HG02870 (cell line): Measurements from ENCODE around the gene TBC1D9B.
"Not testable (repeated sequence)": the region's sequence is repeated elsewhere in the genome, so short reads cannot be mapped to it uniquely, and the experiment has no call there.

ENCODE experiments used
- ATAC-seq: cut with Tn5 transposase; IDR thresholded peaks from one replicate; pipeline ENCODE4 v1.9.1; 2021; ENCODE audit warnings: mild to moderate bottlenecking, moderate library complexity; ENCODE audit not compliant: unreplicated experiment

Gene TBC1D9B

DNA sequence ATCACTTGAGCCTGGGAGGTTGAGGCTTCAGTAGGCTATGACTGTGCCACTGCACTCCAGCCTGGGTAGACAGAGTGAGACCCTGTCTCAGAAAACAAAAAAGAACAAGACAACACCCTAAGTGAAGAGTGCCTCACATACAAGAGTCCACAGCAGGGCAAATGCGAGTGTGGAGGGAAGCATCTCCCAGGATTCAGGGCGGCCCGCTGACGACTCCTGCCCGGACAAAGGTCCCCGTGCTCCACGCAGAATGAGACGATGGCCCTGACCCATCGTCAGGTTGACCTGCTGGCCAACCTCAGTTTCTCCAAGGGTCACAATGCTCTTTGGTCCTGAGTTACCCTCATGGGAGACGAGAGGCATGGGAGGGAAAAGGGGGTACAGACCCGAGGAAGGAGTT is 67.4 kb downstream of the TBC1D9B start:
- no peak for ATAC-seq

DNA sequence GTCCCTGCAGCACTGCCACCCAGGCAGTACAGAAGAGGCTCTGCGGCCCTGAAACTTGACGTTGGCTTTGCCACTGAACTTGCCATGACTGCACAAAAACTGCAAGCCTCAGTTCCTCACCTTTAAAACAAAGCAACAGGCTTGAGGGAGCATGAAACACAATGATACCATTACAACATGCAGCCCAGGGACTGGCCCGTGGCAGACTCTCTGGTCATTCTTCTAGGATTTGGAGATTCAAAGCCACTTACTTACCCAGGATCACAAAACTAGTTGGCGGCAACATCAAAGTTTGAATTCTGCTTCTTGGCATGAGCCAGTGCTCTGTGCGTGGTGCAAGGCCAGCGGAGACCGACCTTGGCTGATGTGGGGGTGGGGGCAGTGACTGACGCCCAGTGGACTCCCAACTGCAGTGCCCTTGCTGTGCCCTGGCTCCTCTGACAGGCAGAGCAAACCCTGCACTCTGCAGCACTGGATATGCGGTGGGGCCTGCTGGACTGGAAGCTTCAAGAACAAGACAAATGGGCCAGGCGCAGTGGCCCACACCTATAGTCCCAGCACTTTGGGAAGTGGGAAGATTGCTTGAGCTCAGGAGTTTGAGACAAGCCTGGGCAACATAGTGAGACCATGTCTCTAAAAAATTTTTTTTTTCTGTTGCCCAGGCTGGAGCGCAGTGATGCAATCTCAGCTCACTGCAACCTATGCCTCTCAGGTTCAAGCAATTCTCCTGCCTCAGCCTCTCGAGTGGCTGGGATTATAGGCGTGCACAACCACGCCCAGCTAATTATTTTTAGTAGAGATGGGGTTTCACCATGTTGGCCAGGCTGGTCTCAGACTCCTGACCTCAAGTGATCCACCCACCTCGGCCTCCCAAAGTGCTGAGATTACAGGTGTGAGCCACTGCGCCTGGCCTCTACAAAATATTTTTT is 68.1 kb downstream of the TBC1D9B start:
- no peak for ATAC-seq

DNA sequence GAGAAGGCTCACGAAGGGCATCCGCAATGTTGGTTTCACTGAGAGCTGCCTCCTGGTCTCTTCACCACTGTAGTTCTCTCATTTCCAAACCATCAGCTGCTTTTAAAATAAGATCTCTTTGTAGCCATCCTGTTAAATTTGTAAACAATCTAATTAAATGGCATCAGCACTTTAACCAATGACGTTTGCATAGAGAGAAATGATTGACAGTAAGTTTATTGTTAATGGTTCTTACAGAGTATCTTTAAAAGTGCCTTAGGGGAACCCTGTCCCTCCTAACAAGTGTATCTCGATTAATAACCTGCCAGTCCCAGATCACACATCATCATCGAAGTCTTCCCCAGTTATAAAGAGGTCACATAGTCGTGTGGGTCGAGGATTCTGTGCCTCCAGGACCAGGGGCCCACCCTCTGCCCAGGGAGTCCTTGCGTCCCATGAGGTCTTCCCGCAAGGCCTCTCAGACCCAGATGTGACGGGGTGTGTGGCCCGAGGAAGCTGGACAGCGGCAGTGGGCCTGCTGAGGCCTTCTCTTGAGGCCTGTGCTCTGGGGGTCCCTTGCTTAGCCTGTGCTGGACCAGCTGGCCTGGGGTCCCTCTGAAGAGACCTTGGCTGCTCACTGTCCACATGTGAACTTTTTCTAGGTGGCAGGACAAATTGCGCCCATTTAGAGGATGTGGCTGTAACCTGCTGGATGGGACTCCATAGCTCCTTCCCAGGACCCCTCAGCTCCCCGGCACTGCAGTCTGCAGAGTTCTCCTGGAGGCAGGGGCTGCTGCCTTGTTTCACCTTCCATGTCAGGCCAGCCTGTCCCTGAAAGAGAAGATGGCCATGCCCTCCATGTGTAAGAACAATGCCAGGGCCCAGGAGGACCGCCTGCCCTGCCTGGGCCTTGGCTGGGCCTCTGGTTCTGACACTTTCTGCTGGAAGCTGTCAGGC is 70.4 kb downstream of the TBC1D9B start:
- ATAC-seq: no peak

DNA sequence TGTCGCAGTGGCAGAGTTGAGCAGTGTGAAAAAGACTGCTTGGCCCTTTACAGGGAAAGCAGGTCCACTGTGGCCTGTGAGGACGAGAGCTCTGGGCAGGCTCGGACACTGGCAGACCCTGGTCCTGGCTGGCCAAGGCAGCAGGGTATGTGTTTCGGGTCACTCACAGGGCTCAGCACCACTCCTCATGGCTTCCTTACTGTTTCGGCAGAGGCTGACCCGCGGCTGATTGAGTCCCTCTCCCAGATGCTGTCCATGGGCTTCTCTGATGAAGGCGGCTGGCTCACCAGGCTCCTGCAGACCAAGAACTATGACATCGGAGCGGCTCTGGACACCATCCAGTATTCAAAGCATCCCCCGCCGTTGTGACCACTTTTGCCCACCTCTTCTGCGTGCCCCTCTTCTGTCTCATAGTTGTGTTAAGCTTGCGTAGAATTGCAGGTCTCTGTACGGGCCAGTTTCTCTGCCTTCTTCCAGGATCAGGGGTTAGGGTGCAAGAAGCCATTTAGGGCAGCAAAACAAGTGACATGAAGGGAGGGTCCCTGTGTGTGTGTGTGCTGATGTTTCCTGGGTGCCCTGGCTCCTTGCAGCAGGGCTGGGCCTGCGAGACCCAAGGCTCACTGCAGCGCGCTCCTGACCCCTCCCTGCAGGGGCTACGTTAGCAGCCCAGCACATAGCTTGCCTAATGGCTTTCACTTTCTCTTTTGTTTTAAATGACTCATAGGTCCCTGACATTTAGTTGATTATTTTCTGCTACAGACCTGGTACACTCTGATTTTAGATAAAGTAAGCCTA is 71.3 kb downstream of the TBC1D9B start:
- ATAC-seq: no peak

DNA sequence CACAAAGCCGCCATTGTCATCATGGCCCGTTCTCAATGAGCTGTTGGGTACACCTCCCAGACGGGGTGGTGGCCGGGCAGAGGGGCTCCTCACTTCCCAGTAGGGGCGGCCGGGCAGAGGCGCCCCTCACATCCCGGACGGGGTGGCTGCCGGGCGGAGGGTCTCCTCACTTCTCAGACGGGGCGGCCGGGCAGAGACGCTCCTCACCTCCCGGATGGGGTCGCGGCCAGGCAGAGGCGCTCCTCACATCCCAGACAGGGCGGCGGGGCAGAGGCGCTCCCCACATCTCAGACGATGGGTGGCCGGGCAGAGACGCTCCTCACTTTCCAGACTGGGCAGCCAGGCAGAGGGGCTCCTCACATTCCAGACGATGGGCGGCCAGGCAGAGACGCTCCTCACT is 72.8 kb downstream of the TBC1D9B start:
- ATAC-seq: not testable (repeated sequence)

DNA sequence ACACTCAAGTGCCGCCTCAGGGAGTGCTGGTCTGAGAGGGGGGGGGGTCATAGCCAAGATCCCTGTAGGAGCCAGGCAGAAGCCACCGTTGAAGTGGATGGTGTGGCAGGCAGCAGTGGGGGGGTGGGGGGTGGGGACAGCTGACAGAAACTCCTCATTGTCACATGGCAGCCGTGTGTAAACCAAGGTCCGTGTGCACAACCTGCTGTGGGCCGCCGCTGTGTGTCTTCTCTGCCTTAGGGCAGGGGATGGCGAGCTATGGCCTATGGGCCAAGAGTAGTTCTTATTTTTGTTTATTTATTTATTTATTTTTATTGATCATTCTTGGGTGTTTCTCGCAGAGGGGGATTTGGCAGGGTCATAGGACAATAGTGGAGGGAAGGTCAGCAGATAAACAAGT is 73.6 kb downstream of the TBC1D9B start:
- ATAC-seq: no peak

DNA sequence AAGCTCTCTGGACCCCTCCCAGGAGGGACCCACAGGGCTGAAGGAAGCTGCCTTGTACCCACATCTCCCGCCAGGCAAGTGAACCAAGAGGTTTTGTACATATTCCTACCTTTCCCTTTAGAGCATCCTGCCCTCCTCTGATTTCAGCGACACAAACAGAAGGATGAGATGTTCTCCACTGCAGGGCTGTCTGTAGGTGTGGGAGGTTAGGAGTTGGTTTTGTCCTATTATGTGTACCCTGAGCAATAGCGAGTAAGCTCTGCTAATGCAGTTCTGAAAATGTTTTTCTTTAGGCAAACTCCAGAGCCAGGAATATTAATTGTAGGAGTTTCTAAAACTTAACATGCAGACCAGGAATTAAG is 74.0 kb downstream of the TBC1D9B start:
- no peak for ATAC-seq

DNA sequence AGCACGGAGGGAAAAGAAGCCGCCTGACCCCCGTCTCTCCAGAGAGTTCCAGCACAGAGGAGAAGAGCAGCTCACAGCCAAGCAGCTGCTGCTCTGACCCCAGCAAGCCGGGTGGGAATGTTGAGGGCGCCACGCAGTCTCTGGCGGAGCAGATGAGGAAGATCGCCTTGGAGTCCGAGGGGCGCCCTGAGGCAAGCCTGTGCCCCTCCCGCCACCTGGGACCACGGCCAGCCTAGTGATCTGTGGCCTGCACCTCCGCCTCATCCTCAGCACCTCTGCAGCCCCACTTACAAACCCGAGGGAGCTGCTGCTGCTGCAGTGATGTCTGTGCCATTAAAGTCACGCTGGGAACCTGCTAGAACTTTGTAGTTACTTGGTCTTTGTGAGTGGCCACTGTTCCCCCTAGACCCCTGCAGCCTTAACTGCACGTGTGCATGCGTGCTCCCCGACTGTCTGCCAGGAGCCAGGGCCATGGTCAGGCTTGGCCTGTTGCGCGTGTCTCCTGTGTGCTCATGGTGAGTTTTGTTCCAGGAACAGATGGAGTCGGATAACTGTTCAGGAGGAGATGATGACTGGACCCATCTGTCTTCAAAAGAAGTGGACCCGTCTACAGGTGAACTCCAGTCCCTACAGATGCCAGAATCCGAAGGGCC is 74.5 kb downstream of the TBC1D9B start:
- no peak for ATAC-seq

DNA sequence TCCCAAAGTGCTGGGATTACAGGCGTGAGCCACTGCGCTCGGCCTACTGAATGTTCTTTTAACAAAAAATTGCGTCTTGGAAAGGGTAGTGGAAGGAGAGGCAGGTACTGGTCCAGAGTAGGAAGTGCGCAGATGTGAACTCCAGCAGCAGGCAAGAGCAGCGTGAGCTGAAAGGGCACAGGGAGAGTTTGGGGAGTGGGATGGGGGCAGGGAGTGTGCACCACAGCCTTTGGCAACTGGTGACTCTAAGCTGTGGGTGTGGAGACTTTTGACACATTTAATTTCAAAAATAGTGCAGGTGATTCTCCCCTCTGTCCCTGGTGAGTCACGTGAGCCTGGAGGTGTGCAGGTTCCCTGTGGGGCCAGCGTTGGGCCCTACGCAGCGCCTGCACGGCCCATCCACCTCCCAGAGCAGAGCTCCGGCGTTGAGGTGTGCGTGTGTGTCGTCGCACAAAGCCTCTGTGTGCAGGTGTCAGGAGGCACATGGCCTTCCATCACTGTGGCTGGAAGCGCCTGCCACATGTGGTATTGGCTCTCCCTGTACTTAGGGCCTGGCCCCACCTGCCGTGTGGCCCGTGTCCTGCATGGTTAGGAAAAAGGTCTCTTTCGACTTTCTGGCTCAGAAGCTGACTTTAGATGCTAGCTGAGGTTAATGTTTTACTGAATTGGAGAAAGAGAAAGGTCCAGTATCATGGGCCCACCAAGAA is 75.5 kb downstream of the TBC1D9B start:
- no peak for ATAC-seq

DNA sequence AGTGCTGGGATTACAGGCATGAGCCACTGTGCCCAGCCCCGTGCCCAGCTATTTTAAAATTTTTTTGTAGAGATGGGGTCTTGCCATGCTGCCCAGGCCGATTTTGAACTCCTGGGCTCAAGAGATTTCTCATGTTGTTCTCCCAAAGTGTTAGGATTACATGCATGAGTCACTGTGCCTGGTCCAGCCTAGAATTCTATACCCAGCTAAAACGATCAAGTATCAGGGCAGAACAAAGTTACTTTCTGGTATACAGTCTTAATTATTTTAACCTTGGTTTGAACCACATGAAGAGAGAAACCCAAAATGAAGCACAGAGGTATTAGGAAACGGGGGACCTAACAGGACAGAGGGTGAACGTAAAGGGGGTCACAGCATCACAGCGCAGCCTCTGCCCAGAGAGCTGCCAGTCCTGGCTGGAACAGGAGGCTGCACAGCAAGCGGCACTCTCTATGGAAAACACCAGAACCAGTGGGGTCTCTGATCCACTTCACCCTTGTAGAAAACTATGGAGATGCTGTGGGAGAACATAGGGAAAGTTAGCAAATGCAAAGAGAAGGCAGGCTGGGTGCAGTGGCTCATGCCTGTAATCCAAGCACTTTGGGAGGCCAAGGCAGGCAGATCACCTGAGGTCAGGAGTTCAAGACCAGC is 76.8 kb downstream of the TBC1D9B start:
- ATAC-seq: no peak

DNA sequence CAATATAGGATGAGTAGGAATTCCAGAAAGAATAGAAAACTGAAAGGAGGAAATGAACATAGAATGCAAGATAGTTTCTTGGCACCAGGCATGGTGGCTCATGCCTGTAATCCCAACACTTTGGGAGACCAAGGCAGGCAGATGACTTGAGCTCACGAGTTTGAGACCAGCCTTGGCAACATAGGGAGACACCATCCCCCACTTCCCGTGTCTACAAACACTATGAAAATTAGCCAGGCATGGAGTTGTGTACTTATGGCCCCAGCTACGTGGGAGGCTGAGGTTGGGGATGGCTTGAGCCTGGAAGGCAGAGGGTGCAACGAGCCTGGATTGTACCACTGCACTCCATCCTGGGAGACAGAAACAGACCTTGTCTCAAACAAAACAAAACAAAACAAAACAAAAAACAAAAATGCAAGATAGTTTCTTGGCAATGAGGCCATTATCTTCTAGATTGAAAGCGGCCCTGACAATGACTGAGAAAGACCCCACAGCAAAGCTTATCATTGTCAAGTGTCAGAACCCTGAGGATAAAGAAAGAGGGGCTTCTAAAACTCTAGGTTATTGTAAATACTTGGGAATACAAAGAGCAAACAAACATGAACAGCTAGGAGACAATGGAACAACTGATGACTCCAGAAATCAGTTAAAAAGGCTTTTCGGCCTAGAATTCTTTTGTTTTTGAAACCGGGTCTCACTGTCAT is 77.8 kb downstream of the TBC1D9B start:
- ATAC-seq: no peak

DNA sequence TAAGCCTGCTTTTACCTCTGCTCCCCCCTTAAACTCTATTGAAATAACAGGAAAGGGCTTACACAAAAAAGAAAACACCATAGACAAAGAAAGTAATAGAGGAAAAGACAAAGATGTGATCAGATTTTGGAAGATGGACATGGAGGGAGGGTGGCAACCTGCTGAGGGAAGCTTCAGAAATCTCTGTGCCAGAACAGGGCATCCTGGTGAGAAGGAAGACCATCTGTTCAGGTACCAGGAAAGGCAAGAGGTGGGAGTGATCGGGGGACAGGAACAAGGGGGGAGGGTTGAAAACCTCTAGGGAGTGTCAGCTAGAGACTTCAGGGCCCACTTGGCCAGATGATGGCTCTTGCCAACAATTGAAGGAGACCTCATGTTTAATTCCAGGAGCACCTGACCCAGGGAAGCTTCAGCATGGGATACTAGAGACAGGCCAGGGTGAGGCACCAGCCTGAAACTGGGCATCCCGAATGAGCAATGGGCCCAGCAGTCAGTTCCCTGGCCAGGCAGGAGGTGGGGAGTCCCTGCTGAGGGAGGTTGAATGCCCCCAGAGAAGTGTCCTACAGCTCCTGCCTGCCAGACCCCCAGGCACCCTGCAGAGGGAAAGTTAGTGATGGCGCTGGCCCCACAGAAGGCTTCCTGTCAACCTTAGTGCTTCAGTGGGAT is 78.8 kb downstream of the TBC1D9B start:
- ATAC-seq: no peak

DNA sequence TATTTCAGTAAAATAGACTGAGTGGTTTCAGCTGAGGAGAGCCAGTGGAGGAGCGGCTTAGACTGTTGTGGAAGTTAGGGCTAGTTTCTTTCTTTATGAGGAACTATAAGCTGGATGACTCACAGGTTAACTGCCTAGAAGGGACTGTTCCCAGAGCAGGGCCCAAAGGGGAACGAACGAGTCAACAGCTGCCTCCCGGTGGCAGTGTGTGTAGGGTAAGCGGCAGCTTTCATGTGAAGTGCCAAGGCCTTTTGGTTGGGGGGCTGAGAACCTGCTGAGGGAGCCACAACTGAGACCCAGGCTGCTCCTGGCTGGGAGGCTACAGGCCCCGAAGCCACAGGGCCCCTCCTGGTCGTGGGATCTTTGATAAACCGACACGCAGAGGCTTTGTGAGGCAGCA is 80.0 kb downstream of the TBC1D9B start:
- no peak for ATAC-seq

DNA sequence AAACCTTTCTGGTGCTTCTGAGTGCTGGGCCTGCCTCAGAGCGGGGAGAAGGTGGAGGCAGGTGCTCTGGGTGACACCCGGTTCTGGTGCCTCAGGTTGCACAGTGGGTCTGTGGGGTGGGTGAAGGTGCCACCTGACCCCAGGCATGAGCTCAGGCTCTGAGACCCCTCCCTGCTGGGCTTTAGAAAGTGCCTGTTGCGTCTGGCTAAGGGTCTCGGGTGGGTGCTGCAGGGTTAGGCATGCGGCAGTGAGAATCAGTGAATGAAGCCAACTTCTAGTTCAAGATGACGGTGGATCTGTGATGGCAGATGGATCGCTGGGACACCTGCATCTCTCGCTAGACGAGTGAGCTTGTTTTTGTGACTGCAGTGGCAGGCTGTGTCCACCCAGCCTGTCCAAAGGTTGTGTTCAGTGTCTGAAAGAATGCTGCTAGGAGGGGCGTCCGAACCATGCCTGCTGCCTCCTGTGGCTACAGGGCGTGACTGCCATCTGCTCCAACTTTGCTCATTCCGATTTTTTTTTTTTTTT is 82.0 kb downstream of the TBC1D9B start:
- no peak for ATAC-seq

DNA sequence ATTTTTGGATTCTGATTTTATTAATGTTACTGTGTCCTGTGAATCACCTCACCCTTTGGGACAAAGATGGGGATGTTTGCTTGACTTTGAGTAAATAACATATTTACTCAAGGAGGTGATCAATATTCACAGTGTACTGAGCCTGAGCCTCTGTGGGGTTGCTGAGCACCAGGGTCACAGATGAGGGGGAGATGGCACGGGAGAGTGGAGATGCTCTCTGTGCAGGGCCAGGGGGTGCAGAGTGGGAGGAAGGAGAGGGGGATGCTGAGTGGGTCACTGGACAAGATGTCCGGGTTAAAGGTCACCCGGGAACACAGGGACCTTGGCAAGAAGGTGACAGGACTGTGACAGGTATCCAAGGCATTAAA is 83.0 kb downstream of the TBC1D9B start:
- no peak for ATAC-seq

DNA sequence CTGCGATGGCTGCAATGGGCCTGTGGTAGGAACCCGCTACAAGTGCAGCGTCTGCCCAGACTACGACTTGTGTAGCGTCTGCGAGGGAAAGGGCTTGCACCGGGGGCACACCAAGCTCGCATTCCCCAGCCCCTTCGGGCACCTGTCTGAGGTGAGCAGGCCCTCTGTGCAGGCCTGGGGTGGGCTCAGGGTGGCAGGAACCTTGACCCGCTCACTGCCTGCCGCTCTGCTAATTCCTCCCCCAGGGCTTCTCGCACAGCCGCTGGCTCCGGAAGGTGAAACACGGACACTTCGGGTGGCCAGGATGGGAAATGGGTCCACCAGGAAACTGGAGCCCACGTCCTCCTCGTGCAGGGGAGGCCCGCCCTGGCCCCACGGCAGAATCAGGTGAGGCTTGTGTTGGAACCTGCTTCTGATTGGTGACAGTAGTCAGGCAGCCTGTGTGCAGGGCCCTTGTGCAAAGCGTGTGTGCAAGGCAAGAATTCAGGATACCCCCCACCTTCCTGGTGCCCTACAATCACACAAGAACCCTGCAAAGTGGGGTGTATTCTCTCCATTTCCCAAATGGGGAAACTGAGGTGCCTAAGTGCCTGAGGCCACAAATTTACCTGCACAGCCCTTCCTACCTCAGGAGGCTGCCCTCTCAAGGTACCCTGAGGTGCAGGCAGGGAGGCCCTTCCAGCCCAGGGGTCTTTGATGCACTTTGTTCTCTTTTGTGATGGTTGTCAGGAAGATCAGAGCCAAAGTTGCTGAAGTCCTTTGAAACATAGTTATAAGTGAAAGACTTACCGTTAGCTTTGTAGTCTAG is 83.6 kb downstream of the TBC1D9B start:
- no peak for ATAC-seq

DNA sequence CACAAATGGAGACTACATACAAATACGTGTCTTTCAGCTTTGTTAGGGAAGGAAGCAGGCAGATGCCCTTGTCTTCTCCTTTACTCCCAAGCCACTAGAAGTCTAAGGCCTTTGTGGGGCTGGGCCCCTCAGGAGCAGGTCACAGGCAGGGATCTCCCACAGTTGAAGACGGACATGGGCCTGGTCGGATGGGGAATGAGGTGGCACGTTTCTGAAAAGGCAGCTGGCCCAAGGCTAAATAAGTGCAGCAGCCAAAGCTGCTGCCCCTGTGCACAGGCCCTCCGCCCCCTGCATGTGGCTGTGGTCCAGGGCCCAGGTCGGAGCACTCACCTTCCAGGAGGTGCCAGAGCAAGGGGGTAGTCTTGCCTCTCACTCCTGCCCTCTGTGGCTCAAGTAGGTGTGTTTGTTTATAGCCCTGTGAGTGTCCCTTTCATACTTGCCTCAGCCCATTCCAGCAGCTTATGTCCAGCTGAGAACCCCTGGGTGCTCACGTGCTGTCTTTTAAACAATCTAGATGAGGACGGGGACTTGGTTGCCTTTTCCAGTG is 85.2 kb downstream of the TBC1D9B start:
- ATAC-seq: no peak
